ENCODE data around the gene MIXL1. TPM values are rescaled to one million over a fixed set of nuclear protein-coding genes. Genes with fewer than 3 reads are reported as not detected.

MIXL1 gene
- total RNA-seq (2014; rRNA removed; shearing (Covaris generic)) (not detected in 2 replicates), polyA plus RNA-seq (2016; fragmentation: Nextera tagmentation; extraction: Ambion mirVana) (not detected in 2 replicates)

- peak within 1 kb of the TSS; percentile 63 for H3K4me3 ChIP-seq
- peak within 1 kb of the TSS; percentile 78 for H3K4me2 ChIP-seq (ENCODE audit: unreplicated experiment)
- H3K9ac ChIP-seq = no peak within 1 kb of the TSS
- no peaks in the 10 kb centered on the region for H3K79me2 ChIP-seq (ENCODE audit: insufficient read depth)
- H3K9me3 ChIP-seq (ENCODE audit: low read depth) = no peaks in the 10 kb centered on the region
- no peaks in the 10 kb centered on the region for H4K20me1 ChIP-seq (ENCODE audit: insufficient read depth)
- H3K9me2 ChIP-seq (ENCODE audit: insufficient read depth) = no peaks in the 10 kb centered on the region
- no peaks in the 10 kb centered on the region for H3K4me1 ChIP-seq (ENCODE audit: insufficient read depth)
- in situ Hi-C loops (cut with MboI) = no loop called here
- TF ChIP-seq EZH2 (IDR thresholded peaks at IDR 0.05; ENCODE audit: insufficient read depth, poor library complexity, severe bottlenecking) (no peak), EZH2phosphoT487 (IDR thresholded peaks at IDR 0.05; ENCODE audit: insufficient read depth, low read depth) (no peak)
- 11 to 12% methylated on average over 28 to 47 of the region's 62 CpGs for WGBS, 2 experiments (ENCODE audit: low coverage in 1 of 2, low lambda C conversion rate in 2 of 2, missing lambda C conversion rate in 2 of 2)
- no peaks in the 10 kb centered on the region for H3K36me3 ChIP-seq (ENCODE audit: low read depth)
- no peaks in the 10 kb centered on the region for H3F3A ChIP-seq (ENCODE audit: insufficient read depth)
- peak; percentile 23 for DNase-seq
- peaks cover 11% of the 10 kb centered on the region for H3K27me3 ChIP-seq (replicated peaks; ENCODE audit: insufficient read depth)
- H3K27ac ChIP-seq = no peak within 1 kb of the TSS
- peak within 1 kb of the TSS; percentile 76 for H2AFZ ChIP-seq
Measured at GRCh38 chr1:226223157-226223785, at the start of gene MIXL1. MIXL1 (plus strand) TSS chr1:226223664; CDS start chr1:226223682, 18 bp downstream.

- in situ Hi-C loops (cut with MboI) = no loop called here
Measured at GRCh38 chr1:226176870-226177269, 46.6 kb upstream of the MIXL1 start.

GRCh38 chr1:226181996-226182714, 41.3 kb upstream of the MIXL1 start:
- Histone ChIP-seq H3F3A (ENCODE audit: insufficient read depth) (peaks cover 37% of the 10 kb centered on the region), H3K4me1 (ENCODE audit: insufficient read depth) (peaks cover 33% of the 10 kb centered on the region), H3K27me3 (replicated peaks; ENCODE audit: insufficient read depth) (no peaks in the 10 kb centered on the region), H3K79me2 (ENCODE audit: insufficient read depth) (peaks cover 100% of the 10 kb centered on the region), H4K20me1 (ENCODE audit: insufficient read depth) (peaks cover 40% of the 10 kb centered on the region), H3K9me3 (ENCODE audit: low read depth) (no peaks in the 10 kb centered on the region), H3K27ac (peak overlapping the region; percentile 77), H3K4me2 (ENCODE audit: unreplicated experiment) (peak overlapping the region; percentile 76), H3K4me3 (peak overlapping the region; percentile 45), H2AFZ (no peak overlapping the region), H3K36me3 (ENCODE audit: low read depth) (peaks cover 12% of the 10 kb centered on the region; the same call in 1 of the 2 replicates), H3K9me2 (ENCODE audit: insufficient read depth) (no peaks in the 10 kb centered on the region), H3K9ac (peak overlapping the region; percentile 49)
- 39 to 41% methylated on average over 14 of the region's 14 CpGs for WGBS, 2 experiments (ENCODE audit: low coverage in 1 of 2, low lambda C conversion rate in 2 of 2, missing lambda C conversion rate in 2 of 2)
- no peak for TF ChIP-seq EZH2phosphoT487 (IDR thresholded peaks at IDR 0.05; ENCODE audit: insufficient read depth, low read depth)
- in situ Hi-C loops (cut with MboI) = no loop called here
- DNase-seq = peak; percentile 88

More at GRCh38 chr1:226176870-226177269, 46.6 kb upstream of the MIXL1 start:
- no peaks in the 10 kb centered on the region for H3K27me3 ChIP-seq (replicated peaks; ENCODE audit: insufficient read depth)
- WGBS, 2 experiments (ENCODE audit: low coverage in 1 of 2, low lambda C conversion rate in 2 of 2, missing lambda C conversion rate in 2 of 2) = 88 to 89% methylated on average over 5 to 8 of the region's 8 CpGs
- H3K9ac ChIP-seq = no peak overlapping the region
- peaks cover 100% of the 10 kb centered on the region for H3K79me2 ChIP-seq (ENCODE audit: insufficient read depth)
- no peak for TF ChIP-seq EZH2 (IDR thresholded peaks at IDR 0.05; ENCODE audit: insufficient read depth, poor library complexity, severe bottlenecking)
- TF ChIP-seq EZH2phosphoT487 (IDR thresholded peaks at IDR 0.05; ENCODE audit: insufficient read depth, low read depth) = no peak
- H3K36me3 ChIP-seq (ENCODE audit: low read depth) = peaks cover 12% of the 10 kb centered on the region; the same call in 1 of the 2 replicates
- H3F3A ChIP-seq (ENCODE audit: insufficient read depth) = peaks cover 9% of the 10 kb centered on the region
- peaks cover 11% of the 10 kb centered on the region for H3K4me1 ChIP-seq (ENCODE audit: insufficient read depth)
- H3K4me2 ChIP-seq (ENCODE audit: unreplicated experiment) = no peak overlapping the region
- H4K20me1 ChIP-seq (ENCODE audit: insufficient read depth) = peaks cover 49% of the 10 kb centered on the region
- no peaks in the 10 kb centered on the region for H3K9me2 ChIP-seq (ENCODE audit: insufficient read depth)
- DNase-seq = no peak
- no peaks in the 10 kb centered on the region for H3K9me3 ChIP-seq (ENCODE audit: low read depth)
- H2AFZ ChIP-seq = no peak overlapping the region
- H3K4me3 ChIP-seq = no peak overlapping the region
- H3K27ac ChIP-seq = no peak overlapping the region

GRCh38 chr1:226185141-226186036, 38.1 kb upstream of the MIXL1 start:
- no peak overlapping the region for H2AFZ ChIP-seq
- H3K27ac ChIP-seq = peak overlapping the region; percentile 95
- H3K4me3 ChIP-seq = peak overlapping the region; percentile 94
- peaks cover 37% of the 10 kb centered on the region for H3F3A ChIP-seq (ENCODE audit: insufficient read depth)
- H3K4me2 ChIP-seq (ENCODE audit: unreplicated experiment) = peak overlapping the region; percentile 99
- peak; percentile 75 for DNase-seq
- no peak for TF ChIP-seq EZH2phosphoT487 (IDR thresholded peaks at IDR 0.05; ENCODE audit: insufficient read depth, low read depth)
- TF ChIP-seq EZH2 (IDR thresholded peaks at IDR 0.05; ENCODE audit: insufficient read depth, poor library complexity, severe bottlenecking) = no peak
- H4K20me1 ChIP-seq (ENCODE audit: insufficient read depth) = peaks cover 22% of the 10 kb centered on the region
- WGBS, 2 experiments (ENCODE audit: low coverage in 1 of 2, low lambda C conversion rate in 2 of 2, missing lambda C conversion rate in 2 of 2) = 2% methylated on average over 14 of the region's 14 CpGs
- H3K27me3 ChIP-seq (replicated peaks; ENCODE audit: insufficient read depth) = no peaks in the 10 kb centered on the region
- H3K79me2 ChIP-seq (ENCODE audit: insufficient read depth) = peaks cover 69% of the 10 kb centered on the region
- no peaks in the 10 kb centered on the region for H3K9me3 ChIP-seq (ENCODE audit: low read depth)
- H3K36me3 ChIP-seq (ENCODE audit: low read depth) = peaks cover 9% of the 10 kb centered on the region; the same call in 1 of the 2 replicates
- H3K9ac ChIP-seq = peak overlapping the region; percentile 97
- in situ Hi-C loops (cut with MboI) = no loop called here
- peaks cover 36% of the 10 kb centered on the region for H3K4me1 ChIP-seq (ENCODE audit: insufficient read depth)
- H3K9me2 ChIP-seq (ENCODE audit: insufficient read depth) = no peaks in the 10 kb centered on the region
